Measurements from ENCODE around the gene REG4. TPM values are rescaled to one million over a fixed set of nuclear protein-coding genes. Genes with fewer than 3 reads are reported as not detected.
"Not testable (repeated sequence)": the region's sequence is repeated elsewhere in the genome, so short reads cannot be mapped to it uniquely, and the experiment has no call there.

REG4 gene
- total and polyA plus RNA-seq, 11 donors = 0.07 TPM; not detected in 10

DNA sequence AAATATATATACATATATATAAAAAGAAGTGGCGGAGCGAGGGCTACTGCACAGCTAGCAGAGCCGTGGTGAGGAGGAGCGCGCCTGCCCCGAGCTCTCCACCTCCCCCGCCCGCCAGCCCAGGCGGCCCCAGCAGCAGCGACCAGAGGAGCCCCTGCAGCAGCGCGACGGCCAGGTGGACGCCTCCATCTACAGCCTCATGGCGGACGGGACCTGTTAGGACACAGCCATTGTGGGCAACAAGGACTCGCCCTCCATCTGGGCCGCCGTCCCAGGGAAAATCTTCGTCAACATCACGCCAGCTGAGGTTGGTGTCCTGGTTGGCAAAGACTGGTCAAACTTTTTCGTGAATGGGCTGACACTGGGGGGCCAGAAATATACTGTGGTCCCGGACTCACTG, 41.9 kb upstream of the REG4 start:
- Histone ChIP-seq H3K4me1 (no peaks in the 10 kb centered on the region), H3K27ac (no peak overlapping the region), H3K4me3 (no peak overlapping the region), H3K9me3 (no peaks in the 10 kb centered on the region), H3K27me3 (no peaks in the 10 kb centered on the region), H3K36me3 (no peaks in the 10 kb centered on the region)
- intact Hi-C loops (cut with DNase I) = no loop called here
- ATAC-seq (no peak), DNase-seq (peak in 1 of 5 donors; percentile 60)
- 91 to 94% (median 92%) methylated on average over 17 to 23 of the region's 23 CpGs for WGBS, 4 donors
- TF ChIP-seq, protein P1, sequence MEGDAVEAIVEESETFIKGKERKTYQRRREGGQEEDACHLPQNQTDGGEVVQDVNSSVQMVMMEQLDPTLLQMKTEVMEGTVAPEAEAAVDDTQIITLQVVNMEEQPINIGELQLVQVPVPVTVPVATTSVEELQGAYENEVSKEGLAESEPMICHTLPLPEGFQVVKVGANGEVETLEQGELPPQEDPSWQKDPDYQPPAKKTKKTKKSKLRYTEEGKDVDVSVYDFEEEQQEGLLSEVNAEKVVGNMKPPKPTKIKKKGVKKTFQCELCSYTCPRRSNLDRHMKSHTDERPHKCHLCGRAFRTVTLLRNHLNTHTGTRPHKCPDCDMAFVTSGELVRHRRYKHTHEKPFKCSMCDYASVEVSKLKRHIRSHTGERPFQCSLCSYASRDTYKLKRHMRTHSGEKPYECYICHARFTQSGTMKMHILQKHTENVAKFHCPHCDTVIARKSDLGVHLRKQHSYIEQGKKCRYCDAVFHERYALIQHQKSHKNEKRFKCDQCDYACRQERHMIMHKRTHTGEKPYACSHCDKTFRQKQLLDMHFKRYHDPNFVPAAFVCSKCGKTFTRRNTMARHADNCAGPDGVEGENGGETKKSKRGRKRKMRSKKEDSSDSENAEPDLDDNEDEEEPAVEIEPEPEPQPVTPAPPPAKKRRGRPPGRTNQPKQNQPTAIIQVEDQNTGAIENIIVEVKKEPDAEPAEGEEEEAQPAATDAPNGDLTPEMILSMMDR (IDR thresholded peaks at IDR 0.05) = no peak
- TF ChIP-seq POLR2A (IDR thresholded peaks at IDR 0.05) = no peak

DNA sequence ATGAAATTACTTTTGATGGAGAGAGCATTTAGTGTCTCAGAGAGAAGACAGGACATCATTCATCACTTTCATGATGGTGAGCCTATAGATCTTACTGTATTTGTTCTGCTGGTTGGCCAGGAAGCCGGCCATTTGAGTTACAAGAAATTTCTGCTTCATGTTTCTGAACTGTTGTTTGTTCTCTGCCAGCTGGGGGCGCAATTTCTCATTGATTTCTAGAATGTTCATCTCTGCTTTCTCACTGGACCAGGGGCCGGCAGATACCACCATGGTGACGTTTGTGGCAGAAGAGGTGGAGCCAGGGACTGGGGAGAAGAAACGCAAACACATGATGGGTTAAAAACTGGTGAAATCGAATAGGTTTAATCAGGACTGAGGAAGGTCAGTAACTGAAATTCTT, 32.9 kb upstream of the REG4 start:
- intact Hi-C loops (cut with DNase I); H3K27ac ChIP-seq; H3K4me1 ChIP-seq; H3K9me3 ChIP-seq; DNase-seq; H3K4me3 ChIP-seq; H3K36me3 ChIP-seq; ATAC-seq; H3K27me3 ChIP-seq: not testable (repeated sequence)
- TF ChIP-seq, protein P1 (IDR thresholded peaks at IDR 0.05) = peak in 1 of 12 donors; percentile 6
- 57 to 75% (median 62%) methylated on average over 6 of the region's 6 CpGs for WGBS, 4 donors

DNA sequence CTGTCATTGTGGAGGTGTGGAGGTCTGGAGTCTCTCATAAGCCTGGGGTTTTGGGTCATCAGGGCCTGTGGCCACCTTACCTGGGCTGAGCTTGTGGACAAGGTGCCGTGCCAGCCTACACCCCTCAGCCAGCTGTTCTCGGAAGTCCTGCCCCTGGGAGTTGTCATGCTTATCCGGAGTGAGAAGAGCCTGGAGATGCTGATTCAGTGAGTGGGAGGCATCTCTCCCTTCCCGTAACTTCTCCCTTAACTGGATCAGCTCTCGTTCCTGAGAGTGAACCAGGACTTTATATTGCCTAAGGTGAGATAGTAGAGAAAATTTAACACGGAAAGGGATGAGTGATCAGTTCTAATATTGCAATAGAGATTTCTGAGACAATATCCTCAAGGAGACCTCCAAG, 30.0 kb upstream of the REG4 start:
- Histone ChIP-seq H3K27me3 (peaks cover 0 to 9% (median 0%) of the 10 kb centered on the region in 9 donors), H3K9me3 (no peaks in the 10 kb centered on the region), H3K36me3 (no peaks in the 10 kb centered on the region), H3K4me1 (no peaks in the 10 kb centered on the region), H3K4me3 (no peak overlapping the region), H3K27ac (no peak overlapping the region)
- ATAC-seq = no peak
- WGBS, 4 donors = 66 to 86% (median 75%) methylated on average over 6 of the region's 6 CpGs
- intact Hi-C loops (cut with DNase I) = no loop called here
- TF ChIP-seq POLR2A (IDR thresholded peaks at IDR 0.05) = no peak
- no peak for DNase-seq

DNA sequence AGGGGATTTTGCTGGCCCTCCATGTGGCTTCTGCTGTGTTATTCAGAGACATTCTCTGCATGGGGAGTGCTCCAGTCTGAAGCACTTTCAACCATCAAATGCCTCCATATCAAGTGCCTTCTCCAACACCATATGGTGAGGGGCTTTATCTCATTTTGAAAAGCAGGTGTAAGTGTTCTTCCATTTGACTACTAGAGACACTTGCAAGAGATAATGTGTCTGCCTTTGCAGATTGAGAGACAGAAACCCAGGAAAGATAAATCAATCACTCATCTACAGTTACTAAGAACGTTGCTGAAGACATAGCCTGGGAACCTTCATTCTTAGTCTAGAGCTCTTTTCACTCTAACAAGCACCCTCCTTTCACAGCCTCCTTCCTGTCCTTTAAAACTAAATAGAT, 29.5 kb upstream of the REG4 start:
- DNase-seq (no peak), ATAC-seq (no peak)
- Histone ChIP-seq H3K36me3 (no peaks in the 10 kb centered on the region), H3K9me3 (no peaks in the 10 kb centered on the region), H3K4me3 (no peak overlapping the region), H3K27ac (no peak overlapping the region), H3K27me3 (peaks cover 0 to 9% (median 0%) of the 10 kb centered on the region in 9 donors), H3K4me1 (no peaks in the 10 kb centered on the region)
- intact Hi-C loops (cut with DNase I) = no loop called here
- WGBS, 4 donors = 23 to 51% (median 34%) methylated on average over 1 of the region's 1 CpG
- no peak for TF ChIP-seq POLR2A (IDR thresholded peaks at IDR 0.05)
- TF ChIP-seq, protein P1 (IDR thresholded peaks at IDR 0.05) = no peak

DNA sequence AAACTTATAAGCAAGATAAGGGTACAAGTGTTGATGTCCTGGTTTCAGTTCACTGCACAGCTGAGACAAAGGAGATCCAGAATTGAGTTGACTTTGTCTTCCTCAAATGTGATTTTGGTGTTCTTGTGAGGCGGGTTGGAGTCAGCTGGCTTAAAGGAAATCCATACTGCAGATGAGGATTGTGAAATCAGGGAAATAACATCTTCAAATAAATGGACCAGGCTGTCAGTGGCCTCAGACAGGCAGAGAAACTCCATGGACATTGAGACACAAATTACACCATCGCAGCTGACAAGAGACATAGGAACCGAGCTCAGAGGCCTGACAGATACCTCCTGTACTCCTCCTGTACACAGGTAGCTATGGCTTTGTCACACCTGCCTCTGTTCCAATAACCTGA, 27.0 kb upstream of the REG4 start:
- peaks cover 0 to 5% (median 0%) of the 10 kb centered on the region in 9 donors for H3K27me3 ChIP-seq
- 55 to 67% (median 58%) methylated on average over 3 of the region's 3 CpGs for WGBS, 4 donors
- H3K4me1 ChIP-seq = no peaks in the 10 kb centered on the region
- no peak for ATAC-seq
- intact Hi-C loops (cut with DNase I) = no loop called here
- no peak for DNase-seq
- no peak overlapping the region for H3K27ac ChIP-seq
- H3K9me3 ChIP-seq = no peaks in the 10 kb centered on the region
- H3K4me3 ChIP-seq = no peak overlapping the region
- H3K36me3 ChIP-seq = no peaks in the 10 kb centered on the region
- TF ChIP-seq POLR2A (IDR thresholded peaks at IDR 0.05) = no peak
- TF ChIP-seq, protein P1 (IDR thresholded peaks at IDR 0.05) = no peak

All from heart left ventricle (tissue), 16 donors.